Endothelial cell of umbilical vein (primary cell): ENCODE data around the gene PLEKHA8.

Source experiments
- FOS ChIP-seq: IDR thresholded peaks from 2 replicates; pipeline ENCODE4 v1.6.1; 2011; ENCODE audit warnings: mild to moderate bottlenecking, low read length, moderate library complexity, borderline replicate concordance; ENCODE audit not compliant: insufficient read depth
- JUN ChIP-seq: IDR thresholded peaks from 2 replicates; pipeline ENCODE4 v1.6.1; 2011; ENCODE audit warnings: borderline replicate concordance, low read depth; ENCODE audit not compliant: insufficient read length, insufficient read depth
- MYC ChIP-seq: IDR thresholded peaks from one replicate; pipeline ENCODE4 v1.6.1; 2011; ENCODE audit warnings: mild to moderate bottlenecking, low read depth, low read length
- POLR2A ChIP-seq: IDR thresholded peaks from 2 replicates; pipeline ENCODE4 v1.6.1; 2012; ENCODE audit warnings: low read depth, mild to moderate bottlenecking, control low read depth, low read length
- POLR2AphosphoS5 ChIP-seq: IDR thresholded peaks from 2 replicates; pipeline ENCODE4 v1.6.1; 2012; ENCODE audit warnings: low read depth, mild to moderate bottlenecking, control low read depth, low read length, moderate library complexity; ENCODE audit not compliant: insufficient read depth
- TF ChIP-seq, protein P1 (sequence below), 2 donors: IDR thresholded peaks; 1 replicate in 1 of 2; 2 replicates in 1 of 2; pipeline ENCODE4 v1.5.1; 2011; ENCODE audit warnings: low read length in 2 of 2, mild to moderate bottlenecking in 2 of 2, moderate library complexity in 2 of 2, control low read depth in 1 of 2, inconsistent platforms in 1 of 2, low read depth in 1 of 2; ENCODE audit not compliant: insufficient read depth in 1 of 2; ENCODE audit errors: extremely low read depth in 1 of 2

DNA sequence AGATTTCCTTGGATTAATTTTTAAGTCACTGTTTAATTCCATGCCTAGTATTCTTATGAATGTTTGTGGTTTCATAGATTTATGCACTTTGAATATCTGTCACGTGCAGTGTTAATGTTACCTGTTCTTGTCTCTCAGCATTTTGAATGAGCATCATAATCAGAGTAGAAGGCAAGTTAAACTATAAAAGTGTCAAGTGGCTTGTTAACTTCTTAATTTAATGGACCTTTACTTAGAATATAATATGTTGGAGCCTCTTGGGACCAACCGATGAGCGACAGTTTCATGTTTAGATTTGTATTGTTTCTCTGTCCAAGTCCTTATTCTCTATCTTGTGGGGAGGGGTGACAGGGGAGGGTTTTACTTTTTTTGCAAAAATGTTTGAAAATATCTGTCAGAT, 56.0 kb downstream of the PLEKHA8 start:
- TF ChIP-seq JUN (no peak), MYC (no peak), FOS (no peak), POLR2AphosphoS5 (no peak), POLR2A (no peak)
- TF ChIP-seq, protein P1, sequence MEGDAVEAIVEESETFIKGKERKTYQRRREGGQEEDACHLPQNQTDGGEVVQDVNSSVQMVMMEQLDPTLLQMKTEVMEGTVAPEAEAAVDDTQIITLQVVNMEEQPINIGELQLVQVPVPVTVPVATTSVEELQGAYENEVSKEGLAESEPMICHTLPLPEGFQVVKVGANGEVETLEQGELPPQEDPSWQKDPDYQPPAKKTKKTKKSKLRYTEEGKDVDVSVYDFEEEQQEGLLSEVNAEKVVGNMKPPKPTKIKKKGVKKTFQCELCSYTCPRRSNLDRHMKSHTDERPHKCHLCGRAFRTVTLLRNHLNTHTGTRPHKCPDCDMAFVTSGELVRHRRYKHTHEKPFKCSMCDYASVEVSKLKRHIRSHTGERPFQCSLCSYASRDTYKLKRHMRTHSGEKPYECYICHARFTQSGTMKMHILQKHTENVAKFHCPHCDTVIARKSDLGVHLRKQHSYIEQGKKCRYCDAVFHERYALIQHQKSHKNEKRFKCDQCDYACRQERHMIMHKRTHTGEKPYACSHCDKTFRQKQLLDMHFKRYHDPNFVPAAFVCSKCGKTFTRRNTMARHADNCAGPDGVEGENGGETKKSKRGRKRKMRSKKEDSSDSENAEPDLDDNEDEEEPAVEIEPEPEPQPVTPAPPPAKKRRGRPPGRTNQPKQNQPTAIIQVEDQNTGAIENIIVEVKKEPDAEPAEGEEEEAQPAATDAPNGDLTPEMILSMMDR (IDR thresholded peaks at IDR 0.05; ENCODE audit: extremely low read depth in 1 of 2, insufficient read depth in 1 of 2, low read depth in 1 of 2, low read length in 2 of 2): no peak
